Astrocyte of the cerebellum (primary cell): Measurements from ENCODE around the gene CCDC158.
"Not testable (repeated sequence)": the region's sequence is repeated elsewhere in the genome, so short reads cannot be mapped to it uniquely, and the experiment has no call there.

Experiments
- DNase-seq: peaks from one replicate; pipeline ENCODE4 v3.0.0-alpha.2; 2011; ENCODE audit warnings: low read depth
- H3K4me3 ChIP-seq: 2 replicates; pipeline ENCODE4 v1.5.1; 2011; ENCODE audit warnings: mild to moderate bottlenecking, low read depth, low read length, moderate library complexity
- in situ Hi-C: cut with HindIII; loops from 2 replicates; pipeline ENCODE4 v1.10.0; 2017; ENCODE audit warnings: low sequenced_read_pairs
- TF ChIP-seq, protein P1 (sequence below): IDR thresholded peaks from 2 replicates; pipeline ENCODE4 v1.5.1; 2012; ENCODE audit warnings: low read length, low read depth, moderate library complexity, mild to moderate bottlenecking; ENCODE audit errors: missing control alignments

Gene CCDC158

GRCh38 chr4:76293772-76294171, 127.2 kb downstream of the CCDC158 start:
- no peak overlapping the region for H3K4me3 ChIP-seq
- in situ Hi-C loops: no loop called here
- TF ChIP-seq, protein P1, sequence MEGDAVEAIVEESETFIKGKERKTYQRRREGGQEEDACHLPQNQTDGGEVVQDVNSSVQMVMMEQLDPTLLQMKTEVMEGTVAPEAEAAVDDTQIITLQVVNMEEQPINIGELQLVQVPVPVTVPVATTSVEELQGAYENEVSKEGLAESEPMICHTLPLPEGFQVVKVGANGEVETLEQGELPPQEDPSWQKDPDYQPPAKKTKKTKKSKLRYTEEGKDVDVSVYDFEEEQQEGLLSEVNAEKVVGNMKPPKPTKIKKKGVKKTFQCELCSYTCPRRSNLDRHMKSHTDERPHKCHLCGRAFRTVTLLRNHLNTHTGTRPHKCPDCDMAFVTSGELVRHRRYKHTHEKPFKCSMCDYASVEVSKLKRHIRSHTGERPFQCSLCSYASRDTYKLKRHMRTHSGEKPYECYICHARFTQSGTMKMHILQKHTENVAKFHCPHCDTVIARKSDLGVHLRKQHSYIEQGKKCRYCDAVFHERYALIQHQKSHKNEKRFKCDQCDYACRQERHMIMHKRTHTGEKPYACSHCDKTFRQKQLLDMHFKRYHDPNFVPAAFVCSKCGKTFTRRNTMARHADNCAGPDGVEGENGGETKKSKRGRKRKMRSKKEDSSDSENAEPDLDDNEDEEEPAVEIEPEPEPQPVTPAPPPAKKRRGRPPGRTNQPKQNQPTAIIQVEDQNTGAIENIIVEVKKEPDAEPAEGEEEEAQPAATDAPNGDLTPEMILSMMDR: no peak
- DNase-seq: no peak

DNA sequence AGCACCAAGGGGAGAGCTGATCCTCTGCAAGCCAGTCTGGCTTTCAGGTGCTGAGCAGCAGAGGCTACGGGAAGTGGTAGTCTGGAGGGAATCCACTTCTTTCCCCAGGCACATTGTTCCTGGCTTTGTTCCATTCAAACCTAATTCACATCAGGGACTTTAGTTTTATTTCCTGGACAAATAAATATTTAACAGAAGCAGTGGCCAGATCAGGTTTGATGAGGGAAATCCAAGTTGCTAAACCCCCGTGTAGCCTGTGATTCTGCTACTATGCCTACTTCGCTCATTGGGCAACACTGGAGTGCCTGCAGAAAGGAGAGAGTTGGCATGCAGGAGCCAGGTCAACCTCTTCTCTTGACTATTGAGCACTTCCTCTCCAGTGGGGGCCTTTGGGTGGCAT, 128.2 kb downstream of the CCDC158 start:
- DNase-seq: no peak
- no peak overlapping the region for H3K4me3 ChIP-seq
- TF ChIP-seq, protein P1: no peak
- in situ Hi-C loops: no loop called here

DNA sequence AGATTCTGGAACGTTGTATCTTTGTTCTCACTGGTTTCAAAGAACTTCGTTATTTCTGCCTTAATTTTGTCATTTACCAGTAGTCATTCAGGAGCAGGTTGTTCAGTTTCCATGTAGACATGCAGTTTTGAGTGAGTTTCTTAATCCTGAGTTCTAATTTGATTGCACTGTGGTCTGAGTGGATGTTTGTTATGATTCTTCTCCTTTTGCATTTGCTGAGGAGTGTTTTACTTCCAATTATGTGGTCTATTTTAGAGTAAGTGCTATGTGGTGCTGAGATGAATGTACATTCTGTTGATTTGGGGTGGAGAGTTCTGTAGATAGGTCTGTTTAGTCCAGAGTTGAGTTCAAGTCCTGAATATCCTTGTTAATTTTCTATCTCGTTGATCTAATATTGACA, 133.1 kb downstream of the CCDC158 start:
- H3K4me3 ChIP-seq, in situ Hi-C loops, DNase-seq: not testable (repeated sequence)

- no peak for DNase-seq
- H3K4me3 ChIP-seq: no peak overlapping the region
- in situ Hi-C loops: no loop called here
- TF ChIP-seq, protein P1: no peak
Observed at GRCh38 chr4:76283900-76284299, 137.0 kb downstream of the CCDC158 start.

DNA sequence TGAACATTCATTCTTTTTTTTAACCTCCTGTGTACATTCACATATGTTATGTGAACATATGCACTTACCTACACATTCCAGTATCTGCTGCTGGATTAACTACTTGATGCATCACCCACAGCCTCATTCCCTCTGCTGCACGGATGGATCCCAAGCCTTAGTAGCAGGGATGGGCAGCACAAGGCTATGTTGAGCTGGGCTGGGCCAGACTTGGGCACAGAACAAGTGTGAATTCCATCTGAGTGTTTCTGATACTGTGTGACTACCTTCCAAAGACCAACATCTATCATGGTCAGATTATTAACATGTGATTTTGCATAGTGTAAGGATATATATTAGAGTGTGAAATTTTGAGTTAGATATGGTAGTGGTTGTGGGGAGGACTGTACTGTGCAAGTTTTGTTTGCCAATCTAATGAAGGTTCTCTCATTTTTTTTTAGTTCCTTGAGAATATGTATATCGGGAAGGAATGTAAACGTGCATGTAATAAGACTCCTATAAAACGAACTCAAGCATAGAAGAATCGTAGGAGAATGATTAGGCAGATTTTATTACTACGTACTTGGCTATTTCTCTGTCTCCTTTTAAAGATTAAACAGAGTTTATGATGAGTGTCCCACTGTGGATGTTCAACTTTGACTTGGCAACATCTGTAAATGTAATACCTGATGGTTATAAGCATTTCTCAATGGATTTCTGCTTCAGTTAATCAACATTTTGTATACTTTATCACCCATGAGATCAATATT, 137.8 kb downstream of the CCDC158 start:
- TF ChIP-seq, protein P1: no peak
- DNase-seq: no peak
- H3K4me3 ChIP-seq: no peak overlapping the region
- in situ Hi-C loops: no loop called here

DNA sequence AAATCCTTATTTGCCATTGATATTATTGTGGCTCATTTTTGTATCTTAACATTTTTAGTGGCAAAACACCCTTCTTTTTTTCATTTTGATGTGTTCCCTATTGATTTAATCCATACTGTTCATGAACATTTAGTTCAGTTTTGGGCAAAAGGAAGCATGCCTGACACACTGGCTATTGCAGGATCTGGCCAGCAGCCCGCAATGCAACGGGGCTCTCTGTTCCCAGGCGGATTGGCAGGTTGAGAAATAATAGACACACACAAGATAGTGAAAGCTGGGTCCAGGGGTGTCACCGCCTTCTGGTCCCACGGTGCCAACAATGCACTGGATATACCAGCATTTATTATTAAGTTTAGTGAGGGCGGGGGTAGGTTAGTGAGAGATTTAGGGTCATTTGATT, 139.3 kb downstream of the CCDC158 start:
- H3K4me3 ChIP-seq, DNase-seq, in situ Hi-C loops: not testable (repeated sequence)

- TF ChIP-seq, protein P1: no peak
- H3K4me3 ChIP-seq: no peak overlapping the region
- DNase-seq: no peak
- in situ Hi-C loops: no loop called here
Observed at GRCh38 chr4:76280488-76281441, 140.2 kb downstream of the CCDC158 start.
